ENCODE results near the gene OR2Y1. TPM values are rescaled to one million over a fixed set of nuclear protein-coding genes. Genes with fewer than 3 reads are reported as not detected.
"Not testable (repeated sequence)": the region's sequence is repeated elsewhere in the genome, so short reads cannot be mapped to it uniquely, and the experiment has no call there.

Gene OR2Y1
- total and polyA plus RNA-seq, 2 of the 4 experiments (the other 2 are of a cell fraction), result not detected

DNA sequence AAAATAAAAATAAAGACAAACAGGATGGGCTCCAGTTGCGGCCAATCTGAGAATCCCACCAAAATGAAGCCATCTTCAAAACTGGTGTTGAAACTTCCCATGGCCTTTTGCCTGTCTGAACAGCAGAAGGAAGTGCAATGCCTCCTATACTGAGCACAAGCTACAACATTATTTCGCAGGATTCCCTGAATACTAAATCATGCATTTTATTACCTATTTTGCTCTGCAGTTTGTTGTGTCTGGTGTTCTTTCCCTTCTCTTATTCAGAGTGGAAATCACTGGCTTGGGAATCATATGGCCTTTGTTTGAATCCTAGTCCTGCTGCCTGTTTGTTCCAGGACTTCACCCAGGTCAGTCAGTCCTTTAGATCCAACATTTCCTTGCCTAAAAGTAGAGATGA is at the start of gene OR2Y1 (continued):
- TF ChIP-seq, protein P1, sequence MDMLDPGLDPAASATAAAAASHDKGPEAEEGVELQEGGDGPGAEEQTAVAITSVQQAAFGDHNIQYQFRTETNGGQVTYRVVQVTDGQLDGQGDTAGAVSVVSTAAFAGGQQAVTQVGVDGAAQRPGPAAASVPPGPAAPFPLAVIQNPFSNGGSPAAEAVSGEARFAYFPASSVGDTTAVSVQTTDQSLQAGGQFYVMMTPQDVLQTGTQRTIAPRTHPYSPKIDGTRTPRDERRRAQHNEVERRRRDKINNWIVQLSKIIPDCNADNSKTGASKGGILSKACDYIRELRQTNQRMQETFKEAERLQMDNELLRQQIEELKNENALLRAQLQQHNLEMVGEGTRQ (IDR thresholded peaks at IDR 0.05; ENCODE audit: low read depth, low read length), result no peak

DNA sequence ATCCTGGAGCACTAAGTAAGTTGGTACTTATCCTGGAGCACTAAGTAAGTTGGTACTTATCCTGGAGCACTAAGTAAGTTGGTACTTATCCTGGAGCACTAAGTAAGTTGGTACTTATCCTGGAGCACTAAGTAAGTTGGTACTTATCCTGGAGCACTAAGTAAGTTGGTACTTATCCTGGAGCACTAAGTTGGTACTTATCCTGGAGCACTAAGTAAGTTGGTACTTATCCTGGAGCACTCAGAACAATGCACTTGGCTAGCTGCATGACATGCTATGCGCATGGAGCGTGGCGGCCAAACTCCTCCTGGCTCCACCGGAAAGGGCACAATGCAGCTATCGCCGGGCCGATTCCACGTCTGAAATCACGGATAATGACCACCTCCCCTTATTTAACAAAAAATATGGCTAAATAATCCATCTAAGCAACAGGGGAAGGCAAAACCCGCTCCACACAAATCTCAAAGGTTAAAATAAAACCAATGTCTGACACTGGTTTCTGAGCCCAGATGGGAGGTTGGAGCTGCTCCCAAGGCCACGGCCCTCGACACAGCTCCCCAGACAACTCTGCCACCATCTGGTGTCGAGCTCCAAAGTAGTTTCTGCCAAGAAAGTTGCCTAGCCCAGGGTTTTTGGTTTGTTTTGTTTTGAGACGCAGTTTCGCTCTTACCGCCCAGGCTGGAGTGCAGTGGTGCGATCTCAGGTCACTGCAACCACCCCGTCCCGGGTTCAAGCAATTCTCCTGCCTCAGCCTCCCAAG is 49.0 kb upstream of the OR2Y1 start:
- H2AFZ ChIP-seq (replicated peaks; ENCODE audit: low read length, poor library complexity); H3K18ac ChIP-seq (ENCODE audit: low read depth, low read length); H3K56ac ChIP-seq (ENCODE audit: extremely low read depth, insufficient read depth, low read length); H3K4ac ChIP-seq (ENCODE audit: low read depth, low read length); in situ Hi-C loops (cut with MboI; ENCODE audit: low sequenced_read_pairs); POLR2A ChIA-PET (ENCODE audit: unreplicated experiment); H2BK120ac ChIP-seq (ENCODE audit: low read depth, low read length); DNase-seq; BruUV-seq (replicated peaks); H4K5ac ChIP-seq (ENCODE audit: low read depth, low read length); H2BK20ac ChIP-seq (ENCODE audit: low read depth, low read length); H3K14ac ChIP-seq (replicated peaks; ENCODE audit: low read depth, low read length); H3K27me3 ChIP-seq (ENCODE audit: control insufficient read depth, insufficient read depth, low read length); ATAC-seq (ENCODE audit: low read depth); H3K9ac ChIP-seq (ENCODE audit: low read depth, low read length); dilution Hi-C loops (cut with HindIII; ENCODE audit: low sequenced_read_pairs, unreplicated experiment); H3K9me3 ChIP-seq (ENCODE audit: control insufficient read depth, insufficient read depth, low read length); H2AK9ac ChIP-seq (replicated peaks; ENCODE audit: low read depth, low read length, poor library complexity); H2AK5ac ChIP-seq (ENCODE audit: low read depth, low read length); H3K4me3 ChIP-seq (ENCODE audit: insufficient read depth, low read depth, low read length); H2BK5ac ChIP-seq (ENCODE audit: low read depth, low read length, poor library complexity, severe bottlenecking); H3K23ac ChIP-seq (ENCODE audit: low read depth, low read length); H3K4me2 ChIP-seq (ENCODE audit: low read depth, low read length); H2BK15ac ChIP-seq (ENCODE audit: low read depth, low read length); CTCF ChIA-PET; H4K8ac ChIP-seq (ENCODE audit: low read depth in 2 of 2, low read length in 2 of 2); intact Hi-C loops (cut with micrococcal nuclease); H3K27ac ChIP-seq (ENCODE audit: insufficient read depth, low read length); H4K91ac ChIP-seq (ENCODE audit: insufficient read depth, low read depth, low read length): not testable (repeated sequence)
- peaks cover 12% of the 10 kb centered on the region; the same call in 1 of the 2 replicates for H3K9me1 ChIP-seq (ENCODE audit: insufficient read depth, low read length)
- H4K20me1 ChIP-seq (ENCODE audit: insufficient read depth, low read length), result peaks cover 36% of the 10 kb centered on the region
- peaks cover 13 to 72% of the 10 kb centered on the region in 2 experiments; a peak in 3 of 4 replicates for H3K79me1 ChIP-seq (ENCODE audit: low read depth in 1 of 2, low read length in 2 of 2)
- 95% methylated on average over 7 of the region's 19 CpGs; no CpG with 5 or more reads in 1 of the 2 experiments for WGBS, 2 experiments (ENCODE audit: extremely low coverage in 2 of 2, insufficient read length in 1 of 2)
- peaks cover 37% of the 10 kb centered on the region for H3K36me3 ChIP-seq (ENCODE audit: control insufficient read depth, insufficient read depth, low read length)
- H3K4me1 ChIP-seq (ENCODE audit: control insufficient read depth, insufficient read depth, low read length), result peaks cover 30% of the 10 kb centered on the region
